GM18517 (cell line): ENCODE results near the gene VAMP5.
"Not testable (repeated sequence)": the region's sequence is repeated elsewhere in the genome, so short reads cannot be mapped to it uniquely, and the experiment has no call there.

ENCODE experiments used
- ATAC-seq: cut with Tn5 transposase; IDR thresholded peaks from one replicate; pipeline ENCODE4 v1.9.1; 2021; ENCODE audit warnings: mild to moderate bottlenecking, moderate library complexity; ENCODE audit not compliant: unreplicated experiment

The VAMP5 gene, protein sequence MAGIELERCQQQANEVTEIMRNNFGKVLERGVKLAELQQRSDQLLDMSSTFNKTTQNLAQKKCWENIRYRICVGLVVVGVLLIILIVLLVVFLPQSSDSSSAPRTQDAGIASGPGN

GRCh38 chr2:85584354-85584856 is at the start of gene VAMP5:
Gene VAMP5, plus strand, starts transcription at chr2:85584431. Its CDS starts 60 bp downstream, at chr2:85584491.
- peak; percentile 56 for ATAC-seq

- no peak for ATAC-seq
These were observed 49.4 kb upstream of the VAMP5 start for GRCh38 chr2:85534881-85535280.

DNA sequence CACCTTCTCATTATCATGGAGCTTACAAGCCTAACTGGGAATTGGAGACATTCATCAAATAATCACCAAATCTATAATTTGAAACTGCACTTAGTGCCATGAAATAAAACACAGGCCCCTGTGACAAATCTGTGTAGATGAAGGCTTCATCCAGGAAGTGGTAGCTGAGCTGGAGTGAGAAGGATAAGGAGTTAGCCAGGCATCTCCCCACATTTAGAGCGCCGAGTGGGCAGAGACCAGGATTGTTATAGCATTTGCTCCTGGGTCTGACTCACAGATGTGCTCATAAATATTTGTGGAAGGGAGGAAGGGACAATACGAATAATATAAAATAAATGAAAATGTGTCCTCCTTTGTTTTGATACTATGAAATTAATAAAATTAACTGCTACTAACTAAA is 47.8 kb upstream of the VAMP5 start:
- ATAC-seq = no peak

- ATAC-seq = no peak
These were observed 46.4 kb upstream of the VAMP5 start for GRCh38 chr2:85537600-85538506.

GRCh38 chr2:85538507-85539360 is 45.5 kb upstream of the VAMP5 start, which contains the start of gene MAT2A:
Gene MAT2A, plus strand, starts transcription at chr2:85539168. Its CDS starts 120 bp downstream, at chr2:85539288.
- ATAC-seq = peak; percentile 70

GRCh38 chr2:85539361-85540132 is 44.7 kb upstream of the VAMP5 start:
- peak; percentile 25 for ATAC-seq

DNA sequence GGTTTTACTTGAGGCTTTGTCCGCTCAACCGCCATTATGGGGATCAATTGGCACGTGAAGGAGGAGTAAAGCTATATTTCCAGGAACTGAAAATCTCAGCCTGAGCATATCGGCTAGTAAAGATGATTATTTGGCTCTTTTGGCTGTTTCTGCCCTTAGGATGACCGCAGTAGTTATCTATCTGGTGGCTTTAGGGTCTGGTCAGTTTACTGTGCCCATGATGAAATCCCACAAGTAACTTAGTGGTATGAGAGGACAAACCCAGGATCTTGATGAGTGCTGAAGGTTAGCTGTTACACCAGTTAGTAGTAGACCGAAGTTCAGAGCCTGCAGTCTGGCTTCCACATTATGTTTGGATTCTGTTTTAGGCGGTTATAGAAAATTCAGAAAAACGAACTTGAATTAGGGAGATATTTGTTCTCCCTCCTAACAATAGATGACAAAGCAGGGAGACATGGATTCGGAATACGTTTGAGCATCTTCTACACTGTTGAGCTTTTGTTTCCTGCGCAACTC is 44.0 kb upstream of the VAMP5 start:
- no peak for ATAC-seq

DNA sequence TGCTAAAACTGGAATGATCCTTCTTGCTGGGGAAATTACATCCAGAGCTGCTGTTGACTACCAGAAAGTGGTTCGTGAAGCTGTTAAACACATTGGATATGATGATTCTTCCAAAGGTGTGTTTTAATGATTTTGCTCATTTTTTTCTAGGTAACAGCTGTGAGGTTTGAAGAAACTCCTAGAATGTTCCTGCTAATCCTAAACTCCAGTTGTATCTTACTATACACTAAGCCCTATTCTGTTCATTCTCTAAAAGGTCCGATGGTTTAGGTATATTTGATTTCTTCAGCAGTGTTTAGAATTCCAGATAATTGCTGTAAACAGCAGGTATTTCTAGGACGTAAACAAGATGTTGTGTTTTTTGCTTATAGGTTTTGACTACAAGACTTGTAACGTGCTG is 43.0 kb upstream of the VAMP5 start:
- ATAC-seq = no peak

- no peak for ATAC-seq
These were observed 42.3 kb upstream of the VAMP5 start for GRCh38 chr2:85541753-85542457.

GRCh38 chr2:85542777-85543176 is 41.5 kb upstream of the VAMP5 start:
- no peak for ATAC-seq

DNA sequence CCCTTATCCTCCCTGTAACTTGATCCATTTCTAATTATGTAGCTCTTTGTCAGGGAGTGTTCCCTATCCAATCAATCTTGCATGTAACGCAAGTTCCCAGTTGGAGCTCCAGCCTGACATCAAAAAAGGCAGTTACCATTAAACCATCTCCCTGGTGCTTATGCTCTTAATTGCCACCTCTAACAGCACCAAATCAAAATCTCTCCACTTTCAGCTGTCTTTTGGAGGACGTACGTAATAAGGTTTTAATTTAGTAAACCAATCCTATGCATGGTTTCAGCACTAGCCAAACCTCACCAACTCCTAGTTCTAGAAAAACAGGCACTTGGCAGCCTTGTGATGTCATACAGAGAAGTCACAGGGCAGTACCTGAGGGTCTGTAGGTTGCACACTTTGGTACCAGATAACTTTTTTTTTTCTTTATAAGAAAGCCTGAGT is 40.0 kb upstream of the VAMP5 start:
- ATAC-seq = not testable (repeated sequence)

DNA sequence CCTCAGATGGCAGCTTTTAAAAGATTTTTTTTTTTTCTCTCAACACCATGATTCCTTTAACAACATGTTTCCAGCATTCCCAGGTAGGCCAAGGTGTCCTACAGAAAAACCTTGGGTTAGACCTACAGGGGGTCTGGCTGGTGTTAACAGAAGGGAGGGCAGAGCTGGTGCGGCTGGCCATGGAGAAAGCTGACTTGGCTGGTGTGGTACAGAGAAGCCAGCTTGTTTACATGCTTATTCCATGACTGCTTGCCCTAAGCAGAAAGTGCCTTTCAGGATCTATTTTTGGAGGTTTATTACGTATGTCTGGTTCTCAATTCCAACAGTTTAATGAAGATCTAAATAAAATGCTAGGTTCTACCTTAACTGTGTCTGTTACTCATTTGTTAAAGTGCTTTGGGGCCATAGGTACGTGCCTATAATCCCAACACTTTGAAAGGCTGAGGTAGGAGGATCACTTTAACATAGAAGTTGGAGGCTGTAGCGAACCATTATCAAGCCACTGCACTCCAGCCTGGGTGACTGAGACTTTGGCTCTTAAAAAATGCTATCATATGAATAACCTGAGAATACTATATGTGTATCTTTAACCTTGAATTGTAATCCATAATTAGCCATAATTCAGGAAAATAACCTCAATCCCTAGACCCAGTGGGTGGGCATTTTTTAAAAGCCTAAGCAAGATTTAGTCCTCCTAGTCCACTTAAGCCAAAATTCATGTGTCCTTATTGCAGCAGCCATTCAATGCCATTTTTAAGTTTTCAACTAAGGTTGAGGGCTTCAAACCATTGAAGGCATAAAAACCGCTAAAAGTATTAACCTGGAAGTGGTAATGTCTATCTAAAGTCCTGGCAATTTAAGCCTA is 39.1 kb upstream of the VAMP5 start:
- not testable (repeated sequence) for ATAC-seq

DNA sequence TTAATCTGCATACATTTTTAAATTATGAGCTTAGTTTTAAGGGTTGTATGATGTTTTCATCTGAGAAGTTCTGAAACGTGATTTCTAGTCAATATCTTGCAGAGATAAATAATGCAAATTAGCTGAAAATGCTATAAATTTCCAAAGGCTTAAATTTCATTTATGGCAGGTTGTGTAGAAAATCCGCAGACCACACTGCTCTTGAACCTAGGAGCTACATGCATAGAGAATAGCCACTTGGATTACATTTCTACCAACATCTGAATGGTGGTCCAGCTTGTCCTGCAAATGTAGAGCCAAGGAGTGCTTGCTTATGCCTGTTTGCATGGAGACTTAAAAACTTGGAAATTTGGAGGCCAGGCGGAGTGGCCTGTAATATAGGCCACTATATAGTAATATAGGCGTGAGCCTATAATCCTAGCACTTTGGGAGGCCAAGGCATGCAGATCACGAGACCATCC is 38.4 kb upstream of the VAMP5 start:
- no peak for ATAC-seq

DNA sequence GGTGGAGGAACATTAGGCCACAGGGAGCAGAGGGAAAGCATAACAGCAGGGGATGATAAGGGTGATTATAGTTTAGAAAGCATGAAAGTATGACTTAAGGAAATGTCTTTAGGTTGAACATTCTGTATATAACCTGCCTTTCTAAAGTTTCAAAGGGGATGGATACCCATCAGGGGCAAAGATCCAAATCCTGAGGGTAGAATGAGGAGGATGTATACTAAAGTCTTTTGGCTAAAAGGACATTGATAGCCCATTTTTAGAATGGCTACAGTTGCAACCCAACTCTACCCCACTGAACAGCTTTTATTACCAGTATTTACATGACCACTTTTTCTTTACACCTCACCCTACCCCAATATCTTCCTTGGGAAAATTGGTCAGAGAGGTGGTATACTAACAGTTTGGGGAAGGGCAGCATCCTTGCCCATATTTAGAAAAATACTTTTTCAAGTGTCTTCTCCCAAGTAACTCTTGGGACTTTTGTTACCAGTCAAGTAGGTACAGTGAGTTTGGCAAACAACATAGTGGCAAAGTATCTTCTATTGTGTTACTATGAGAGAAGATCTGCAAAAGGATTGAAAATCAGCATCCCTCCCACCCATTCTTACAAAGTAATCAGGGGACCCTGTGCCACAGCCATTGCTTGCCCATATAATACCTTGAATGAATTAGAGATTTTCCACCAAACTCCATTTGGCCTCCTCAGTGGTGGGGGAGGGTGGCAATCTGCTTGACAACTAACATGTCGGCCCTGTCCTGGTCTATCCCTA is 37.0 kb upstream of the VAMP5 start:
- no peak for ATAC-seq

DNA sequence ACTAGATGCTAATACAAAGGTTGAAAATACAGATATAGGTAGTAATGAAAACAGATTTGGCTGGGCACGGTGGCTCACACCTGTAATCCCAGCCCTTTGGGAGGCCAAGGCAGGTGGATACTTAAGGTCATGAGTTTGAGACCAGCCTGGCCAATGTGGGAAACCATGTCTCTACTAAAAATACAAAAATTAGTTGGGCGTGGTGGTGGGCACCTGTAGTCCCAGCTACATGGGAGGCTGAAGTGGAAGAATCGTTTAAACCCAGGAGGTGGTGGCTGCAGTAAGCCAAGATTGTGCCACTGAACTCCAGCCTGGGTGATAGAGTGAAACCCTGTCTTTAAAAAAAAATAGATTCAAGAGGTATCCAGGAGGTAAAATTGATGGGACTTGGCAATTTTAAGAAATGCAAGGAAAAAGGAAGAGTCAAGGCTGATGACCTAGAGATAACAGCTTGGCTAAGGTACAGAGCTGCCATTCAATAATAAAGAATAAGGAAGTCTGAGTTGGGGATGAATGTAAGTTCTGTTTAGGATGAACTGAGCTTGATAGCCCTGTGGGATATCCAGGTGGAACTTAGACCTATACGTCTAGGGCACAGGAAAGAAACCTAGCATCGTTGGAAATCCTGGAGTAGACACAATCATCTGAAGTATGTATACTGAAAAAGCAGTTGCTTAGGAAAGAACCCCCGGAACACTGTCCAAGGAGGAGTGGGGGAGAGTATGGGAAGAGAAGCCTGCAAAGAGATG is 36.2 kb upstream of the VAMP5 start:
- no peak for ATAC-seq

DNA sequence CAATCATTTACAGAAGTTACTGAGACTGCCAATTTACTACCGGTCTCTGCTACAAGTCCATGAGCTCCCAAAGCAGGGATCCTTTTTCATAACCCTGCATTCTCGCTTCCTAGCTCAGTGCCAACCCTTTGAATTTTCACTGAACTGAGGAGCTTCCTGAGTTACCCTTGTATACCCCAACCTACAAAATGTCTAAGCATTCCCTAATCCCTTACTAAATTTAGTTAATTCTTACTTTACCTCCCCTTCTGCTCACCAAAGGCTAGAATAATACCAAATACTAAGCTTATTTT is 35.7 kb upstream of the VAMP5 start:
- no peak for ATAC-seq

- no peak for ATAC-seq
These were observed 35.1 kb upstream of the VAMP5 start for GRCh38 chr2:85549095-85549494.
